ENCODE results near the gene MTREX. TPM values are rescaled to one million over a fixed set of nuclear protein-coding genes. Genes with fewer than 3 reads are reported as not detected.

MTREX gene
- total and polyA plus RNA-seq, 4 donors, result 13.0 to 88.4 (median 51.4) TPM

GRCh38 chr5:55300890-55301289, 6.9 kb upstream of the MTREX start:
- H3K4me3 ChIP-seq (ENCODE audit: low read length in 2 of 2), result no peak overlapping the region
- intact Hi-C loops (cut with DNase I), result no loop called here
- WGBS, 2 donors, result 98% methylated on average over 2 of the region's 2 CpGs

GRCh38 chr5:55303238-55303690, 4.5 kb upstream of the MTREX start:
- Histone ChIP-seq H3K4me3 (ENCODE audit: low read length in 2 of 2) (no peak overlapping the region), H3K36me3 (ENCODE audit: control insufficient read depth in 1 of 2, insufficient read depth in 2 of 2, low read length in 1 of 2) (peaks cover 0 to 9% of the 10 kb centered on the region in 2 donors), H3K27ac (ENCODE audit: low read depth in 1 of 2, low read length in 2 of 2) (no peak overlapping the region), H3K9me3 (ENCODE audit: control insufficient read depth, low read length) (no peaks in the 10 kb centered on the region), H3K27me3 (ENCODE audit: control insufficient read depth in 1 of 2, insufficient read depth in 2 of 2, low read length in 1 of 2) (no peaks in the 10 kb centered on the region), H3K4me1 (ENCODE audit: control insufficient read depth in 1 of 2, insufficient read depth in 2 of 2, low read length in 2 of 2) (peaks cover 0 to 6% of the 10 kb centered on the region in 2 donors)
- DNase-seq, result no peak
- intact Hi-C loops (cut with DNase I), result no loop called here
- 62 to 67% methylated on average over 4 of the region's 4 CpGs for WGBS, 2 donors
- no peak for ATAC-seq (ENCODE audit: low FRiP score)

More at GRCh38 chr5:55300890-55301289, 6.9 kb upstream of the MTREX start:
- Histone ChIP-seq H3K36me3 (ENCODE audit: control insufficient read depth in 1 of 2, insufficient read depth in 2 of 2, low read length in 1 of 2) (peaks cover 0 to 9% of the 10 kb centered on the region in 2 donors), H3K4me1 (ENCODE audit: control insufficient read depth in 1 of 2, insufficient read depth in 2 of 2, low read length in 2 of 2) (peaks cover 0 to 2% of the 10 kb centered on the region in 2 donors), H3K27me3 (ENCODE audit: control insufficient read depth in 1 of 2, insufficient read depth in 2 of 2, low read length in 1 of 2) (no peaks in the 10 kb centered on the region), H3K9me3 (ENCODE audit: control insufficient read depth, low read length) (no peaks in the 10 kb centered on the region), H3K27ac (ENCODE audit: low read depth in 1 of 2, low read length in 2 of 2) (no peak overlapping the region)
- ATAC-seq (ENCODE audit: low FRiP score) (no peak), DNase-seq (no peak)

DNA sequence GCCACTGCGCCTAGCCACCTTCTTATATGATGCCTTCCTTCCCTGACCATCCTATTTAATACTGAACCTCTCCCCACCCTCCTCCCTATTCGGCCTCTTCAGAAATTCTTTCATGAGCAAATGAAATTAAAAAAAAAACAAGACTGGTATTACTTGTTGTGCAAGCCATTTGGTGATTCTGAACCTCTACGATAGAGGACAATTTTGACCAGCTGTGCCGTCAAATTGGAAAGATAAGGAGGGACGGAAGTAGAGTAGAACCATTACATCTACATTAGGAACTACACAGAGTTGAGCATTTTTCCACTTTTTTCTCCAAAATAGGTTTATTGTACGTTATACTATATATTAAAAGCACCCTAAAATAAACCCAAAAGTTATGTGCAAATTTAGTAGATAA, 3.2 kb upstream of the MTREX start:
- H3K27ac ChIP-seq (ENCODE audit: low read depth in 1 of 2, low read length in 2 of 2), result no peak overlapping the region
- H3K4me1 ChIP-seq (ENCODE audit: control insufficient read depth in 1 of 2, insufficient read depth in 2 of 2, low read length in 2 of 2), result peaks cover 0 to 6% of the 10 kb centered on the region in 2 donors

DNA sequence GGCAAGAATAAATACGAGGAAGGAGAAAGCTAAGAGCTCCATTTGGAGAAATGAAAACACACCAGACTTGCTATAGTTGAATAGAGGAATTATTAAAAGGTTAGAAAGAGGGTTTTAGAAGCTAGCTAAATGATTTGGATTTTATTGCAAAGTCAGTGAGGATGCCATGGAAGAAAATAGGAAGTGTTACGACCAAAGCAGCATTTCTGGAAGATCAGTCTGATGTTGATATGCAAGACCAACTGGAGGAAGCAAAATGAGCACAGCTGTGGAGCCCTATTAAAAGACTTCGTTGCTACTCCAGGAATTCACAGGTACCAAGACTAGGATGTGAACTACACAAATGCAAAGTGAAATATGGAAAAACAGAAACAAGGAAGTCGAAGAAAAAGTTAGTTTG, 2.4 kb upstream of the MTREX start:
- Histone ChIP-seq H3K27me3 (ENCODE audit: control insufficient read depth in 1 of 2, insufficient read depth in 2 of 2, low read length in 1 of 2) (no peaks in the 10 kb centered on the region), H3K4me1 (ENCODE audit: control insufficient read depth in 1 of 2, insufficient read depth in 2 of 2, low read length in 2 of 2) (peaks cover 0 to 6% of the 10 kb centered on the region in 2 donors), H3K36me3 (ENCODE audit: control insufficient read depth in 1 of 2, insufficient read depth in 2 of 2, low read length in 1 of 2) (peaks cover 0 to 9% of the 10 kb centered on the region in 2 donors), H3K27ac (ENCODE audit: low read depth in 1 of 2, low read length in 2 of 2) (no peak overlapping the region), H3K4me3 (ENCODE audit: low read length in 2 of 2) (no peak overlapping the region), H3K9me3 (ENCODE audit: control insufficient read depth, low read length) (no peaks in the 10 kb centered on the region)
- WGBS, 2 donors, result 48 to 51% methylated on average over 4 of the region's 4 CpGs
- ATAC-seq (ENCODE audit: low FRiP score) (no peak), DNase-seq (no peak)
- intact Hi-C loops (cut with DNase I), result no loop called here

More for the DNA sequence above, 3.2 kb upstream of the MTREX start:
- DNase-seq (no peak), ATAC-seq (ENCODE audit: low FRiP score) (no peak)
- no peak overlapping the region for H3K4me3 ChIP-seq (ENCODE audit: low read length in 2 of 2)
- 90% methylated on average over 6 of the region's 6 CpGs for WGBS, 2 donors
- intact Hi-C loops (cut with DNase I), result no loop called here
- no peaks in the 10 kb centered on the region for H3K9me3 ChIP-seq (ENCODE audit: control insufficient read depth, low read length)
- peaks cover 0 to 9% of the 10 kb centered on the region in 2 donors for H3K36me3 ChIP-seq (ENCODE audit: control insufficient read depth in 1 of 2, insufficient read depth in 2 of 2, low read length in 1 of 2)
- H3K27me3 ChIP-seq (ENCODE audit: control insufficient read depth in 1 of 2, insufficient read depth in 2 of 2, low read length in 1 of 2), result no peaks in the 10 kb centered on the region

DNA sequence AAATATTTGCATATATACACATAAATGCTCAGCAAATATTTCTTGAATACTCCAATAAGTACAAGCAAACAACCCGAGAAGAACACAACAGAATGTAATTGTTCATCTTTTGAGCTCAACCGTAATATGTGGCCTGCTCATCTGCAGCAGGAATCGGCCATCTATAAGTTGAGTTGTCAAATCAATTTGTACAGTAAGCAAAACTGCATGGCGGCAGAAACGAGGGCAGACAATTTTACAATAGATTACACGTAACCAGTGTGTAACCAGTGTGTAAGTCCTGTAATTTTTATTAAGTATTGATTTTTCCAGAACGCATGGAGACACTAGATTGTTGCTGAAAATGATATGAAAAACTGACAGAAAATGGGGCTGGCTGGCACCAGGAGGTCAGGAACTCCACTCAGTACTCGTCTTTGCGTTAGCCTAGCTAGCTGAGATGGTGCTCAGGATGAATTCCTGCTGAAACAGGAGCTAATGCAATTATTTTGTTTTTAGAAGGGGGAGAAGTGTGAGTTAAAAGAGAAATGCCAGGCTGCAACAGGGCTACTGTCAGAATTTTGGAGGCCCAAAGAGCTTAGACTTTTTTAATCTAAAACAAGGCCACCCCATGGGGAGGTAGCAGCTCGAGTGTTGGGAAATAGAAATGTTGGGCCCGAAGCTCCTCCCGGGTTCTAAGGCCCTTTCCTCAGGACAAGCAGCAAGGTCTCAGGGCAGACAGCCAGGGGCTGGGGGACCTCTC, 977 bp upstream of the MTREX start:
- H3K4me1 ChIP-seq (ENCODE audit: control insufficient read depth in 1 of 2, insufficient read depth in 2 of 2, low read length in 2 of 2), result peaks cover 0 to 6% of the 10 kb centered on the region in 2 donors
- ATAC-seq (ENCODE audit: low FRiP score) (no peak), DNase-seq (no peak)
- H3K4me3 ChIP-seq (ENCODE audit: low read length in 2 of 2), result peak overlapping the region; percentile 62 to 82
- 2 to 4% methylated on average over 12 of the region's 12 CpGs for WGBS, 2 donors
- intact Hi-C loops (cut with DNase I), result no loop called here
- H3K27me3 ChIP-seq (ENCODE audit: control insufficient read depth in 1 of 2, insufficient read depth in 2 of 2, low read length in 1 of 2), result no peaks in the 10 kb centered on the region
- peak overlapping the region in 1 of 2 donors; percentile 83 for H3K27ac ChIP-seq (ENCODE audit: low read depth in 1 of 2, low read length in 2 of 2)
- peaks cover 0 to 2% of the 10 kb centered on the region in 2 donors for H3K36me3 ChIP-seq (ENCODE audit: control insufficient read depth in 1 of 2, insufficient read depth in 2 of 2, low read length in 1 of 2)
- H3K9me3 ChIP-seq (ENCODE audit: control insufficient read depth, low read length), result no peaks in the 10 kb centered on the region

GRCh38 chr5:55308254-55308836, 556 bp downstream of the MTREX start:
- intact Hi-C loops (cut with DNase I), result no loop called here
- 0 to 1% methylated on average over 13 of the region's 13 CpGs for WGBS, 2 donors
- H3K27me3 ChIP-seq (ENCODE audit: control insufficient read depth in 1 of 2, insufficient read depth in 2 of 2, low read length in 1 of 2), result no peaks in the 10 kb centered on the region
- H3K4me1 ChIP-seq (ENCODE audit: control insufficient read depth in 1 of 2, insufficient read depth in 2 of 2, low read length in 2 of 2), result peaks cover 0 to 6% of the 10 kb centered on the region in 2 donors
- no peaks in the 10 kb centered on the region for H3K36me3 ChIP-seq (ENCODE audit: control insufficient read depth in 1 of 2, insufficient read depth in 2 of 2, low read length in 1 of 2)
- ATAC-seq (ENCODE audit: low FRiP score), result peak; percentile 20
- no peak for DNase-seq
- peak overlapping the region in 1 of 2 donors; percentile 83 for H3K27ac ChIP-seq (ENCODE audit: low read depth in 1 of 2, low read length in 2 of 2)
- peak overlapping the region; percentile 73 to 82 for H3K4me3 ChIP-seq (ENCODE audit: low read length in 2 of 2)
- no peaks in the 10 kb centered on the region for H3K9me3 ChIP-seq (ENCODE audit: control insufficient read depth, low read length)

- H3K4me3 ChIP-seq (ENCODE audit: low read length in 2 of 2), result no peak overlapping the region
- H3K9me3 ChIP-seq (ENCODE audit: control insufficient read depth, low read length), result no peaks in the 10 kb centered on the region
- ATAC-seq (ENCODE audit: low FRiP score) (no peak), DNase-seq (no peak)
- H3K36me3 ChIP-seq (ENCODE audit: control insufficient read depth in 1 of 2, insufficient read depth in 2 of 2, low read length in 1 of 2), result no peaks in the 10 kb centered on the region
- H3K27me3 ChIP-seq (ENCODE audit: control insufficient read depth in 1 of 2, insufficient read depth in 2 of 2, low read length in 1 of 2), result no peaks in the 10 kb centered on the region
- intact Hi-C loops (cut with DNase I), result no loop called here
- WGBS, 2 donors, result 76 to 85% methylated on average over 5 of the region's 5 CpGs
- no peaks in the 10 kb centered on the region for H3K4me1 ChIP-seq (ENCODE audit: control insufficient read depth in 1 of 2, insufficient read depth in 2 of 2, low read length in 2 of 2)
- H3K27ac ChIP-seq (ENCODE audit: low read depth in 1 of 2, low read length in 2 of 2), result no peak overlapping the region
Measured at GRCh38 chr5:55313870-55314617, 6.3 kb downstream of the MTREX start.

DNA sequence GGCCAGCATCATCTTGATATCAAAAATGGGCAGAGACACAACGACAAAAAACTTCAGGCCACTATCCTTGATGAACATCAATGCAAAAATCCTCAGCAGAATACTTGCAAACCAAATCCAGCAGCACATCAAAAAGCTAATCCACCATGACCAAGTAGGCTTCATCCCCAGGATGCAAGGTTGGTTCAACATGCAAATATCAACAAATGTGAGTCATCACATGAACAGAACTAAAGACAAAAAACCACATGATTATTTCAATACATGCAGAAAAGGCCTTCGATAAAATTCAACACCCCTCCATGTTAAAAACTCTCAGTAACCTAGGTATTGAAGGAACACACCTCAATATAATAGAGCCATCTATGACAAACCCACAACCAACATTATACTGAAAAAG, 8.5 kb downstream of the MTREX start:
- no peak overlapping the region for H3K4me3 ChIP-seq (ENCODE audit: low read length in 2 of 2)
- no peaks in the 10 kb centered on the region for H3K36me3 ChIP-seq (ENCODE audit: control insufficient read depth in 1 of 2, insufficient read depth in 2 of 2, low read length in 1 of 2)
- no peaks in the 10 kb centered on the region for H3K9me3 ChIP-seq (ENCODE audit: control insufficient read depth, low read length)
- H3K27ac ChIP-seq (ENCODE audit: low read depth in 1 of 2, low read length in 2 of 2), result no peak overlapping the region
- no peak for DNase-seq
- 97 to 98% methylated on average over 2 of the region's 2 CpGs for WGBS, 2 donors
- no peak for ATAC-seq (ENCODE audit: low FRiP score)
- no peaks in the 10 kb centered on the region for H3K4me1 ChIP-seq (ENCODE audit: control insufficient read depth in 1 of 2, insufficient read depth in 2 of 2, low read length in 2 of 2)
- intact Hi-C loops (cut with DNase I), result no loop called here
- H3K27me3 ChIP-seq (ENCODE audit: control insufficient read depth in 1 of 2, insufficient read depth in 2 of 2, low read length in 1 of 2), result no peaks in the 10 kb centered on the region
